IMR-90 (cell line): ENCODE data around the gene C1QTNF7. TPM values are rescaled to one million over a fixed set of nuclear protein-coding genes. Genes with fewer than 3 reads are reported as not detected.

Source experiments
- ATAC-seq: fragments of 200-7000 bp; cut with Tn5 transposase; 2 replicates; pipeline ENCODE4 v1.9.1; 2020; ENCODE audit warnings: low read depth, mild to moderate bottlenecking, moderate library complexity
- BruUV-seq: library from RNA; stranded (reverse); fragments of 400-500 nt; replicated peaks from 2 replicates; lab custom pipeline; 2021; lab: Mats Ljungman, UMichigan
- CTCF ChIA-PET: fragments of 300-600 bp; formaldehyde crosslinking; extraction: SDS; loops from one replicate; lab custom pipeline; 2021; ENCODE audit warnings: antibody characterized with exemption; lab: Yijun Ruan, JAX
- POLR2A ChIA-PET: fragments of 300-600 bp; sonication (Branson Sonifier 250); formaldehyde crosslinking; loops from one replicate; lab custom pipeline; 2022; ENCODE audit warnings: antibody characterized with exemption; ENCODE audit not compliant: unreplicated experiment; lab: Charles Lee
- DNase-seq: peaks from one replicate; pipeline ENCODE4 v3.0.0; 2013
- H2AFZ ChIP-seq: replicated peaks from 2 replicates; pipeline ENCODE3; 2013; ENCODE audit warnings: low read length, mild to moderate bottlenecking; ENCODE audit not compliant: poor library complexity
- H2AK5ac ChIP-seq: 2 replicates; pipeline ENCODE4 v1.6.1; 2013; ENCODE audit warnings: low read depth, low read length, inconsistent platforms
- H2AK9ac ChIP-seq: replicated peaks from 2 replicates; pipeline ENCODE3; 2013; ENCODE audit warnings: mild to moderate bottlenecking, low read depth, low read length, moderate library complexity; ENCODE audit not compliant: poor library complexity
- H2BK120ac ChIP-seq: 2 replicates; pipeline ENCODE4 v1.6.1; 2013; ENCODE audit warnings: low read depth, low read length, inconsistent platforms
- H2BK15ac ChIP-seq: 3 replicates; pipeline ENCODE4 v1.6.1; 2013; ENCODE audit warnings: low read depth, low read length, inconsistent platforms
- H2BK20ac ChIP-seq: 2 replicates; pipeline ENCODE4 v1.6.1; 2013; ENCODE audit warnings: low read depth, mild to moderate bottlenecking, inconsistent platforms, low read length, moderate library complexity
- H2BK5ac ChIP-seq: 2 replicates; pipeline ENCODE4 v1.6.1; 2013; ENCODE audit warnings: mild to moderate bottlenecking, low read depth, low read length, inconsistent platforms; ENCODE audit not compliant: poor library complexity, severe bottlenecking
- H3K14ac ChIP-seq: replicated peaks from 2 replicates; pipeline ENCODE4 v1.6.1; 2013; ENCODE audit warnings: low read depth, low read length, inconsistent platforms
- H3K18ac ChIP-seq: 2 replicates; pipeline ENCODE4 v1.6.1; 2013; ENCODE audit warnings: low read depth, low read length, control low read depth
- H3K23ac ChIP-seq: 2 replicates; pipeline ENCODE4 v1.6.1; 2013; ENCODE audit warnings: low read depth, low read length, inconsistent platforms
- H3K27ac ChIP-seq: 2 replicates; pipeline ENCODE4 v1.5.1; 2013; ENCODE audit warnings: mild to moderate bottlenecking, control low read depth, low read length; ENCODE audit not compliant: insufficient read depth
- H3K27me3 ChIP-seq: 2 replicates; pipeline ENCODE4 v1.6.1; 2013; ENCODE audit warnings: low read length; ENCODE audit not compliant: control insufficient read depth, insufficient read depth
- H3K36me3 ChIP-seq: 2 replicates; pipeline ENCODE4 v1.6.1; 2013; ENCODE audit warnings: low read length, mixed read lengths; ENCODE audit not compliant: control insufficient read depth, insufficient read depth
- H3K4ac ChIP-seq: 2 replicates; pipeline ENCODE4 v1.6.1; 2013; ENCODE audit warnings: low read depth, low read length, inconsistent platforms
- H3K4me1 ChIP-seq: 2 replicates; pipeline ENCODE4 v1.6.1; 2013; ENCODE audit warnings: low read length, mixed read lengths; ENCODE audit not compliant: control insufficient read depth, insufficient read depth
- H3K4me2 ChIP-seq: 2 replicates; pipeline ENCODE4 v1.6.1; 2013; ENCODE audit warnings: low read depth, mild to moderate bottlenecking, control low read depth, low read length, moderate library complexity
- H3K4me3 ChIP-seq: 2 replicates; pipeline ENCODE4 v1.5.1; 2013; ENCODE audit warnings: low read depth, mild to moderate bottlenecking, control low read depth, low read length, moderate library complexity; ENCODE audit not compliant: insufficient read depth
- H3K56ac ChIP-seq: 2 replicates; pipeline ENCODE4 v1.6.1; 2013; ENCODE audit warnings: low read length, inconsistent platforms; ENCODE audit not compliant: insufficient read depth; ENCODE audit errors: extremely low read depth
- H3K79me1 ChIP-seq, 2 experiments: 2 replicates each; pipeline ENCODE4 v1.6.1; 2013; ENCODE audit warnings: low read length in 2 of 2, inconsistent platforms in 1 of 2, low read depth in 1 of 2
- H3K9ac ChIP-seq: 2 replicates; pipeline ENCODE4 v1.6.1; 2013; ENCODE audit warnings: low read depth, low read length, control low read depth
- H3K9me1 ChIP-seq: 2 replicates; pipeline ENCODE4 v1.6.1; 2013; ENCODE audit warnings: low read length, inconsistent platforms; ENCODE audit not compliant: insufficient read depth
- H3K9me3 ChIP-seq: 2 replicates; pipeline ENCODE4 v1.6.1; 2013; ENCODE audit warnings: low read length; ENCODE audit not compliant: control insufficient read depth, insufficient read depth
- H4K20me1 ChIP-seq: 2 replicates; pipeline ENCODE4 v1.6.1; 2013; ENCODE audit warnings: low read length, inconsistent platforms; ENCODE audit not compliant: insufficient read depth
- H4K5ac ChIP-seq: 2 replicates; pipeline ENCODE4 v1.6.1; 2013; ENCODE audit warnings: mild to moderate bottlenecking, low read depth, low read length, control low read depth
- H4K8ac ChIP-seq, 2 experiments: 2 replicates each; pipeline ENCODE4 v1.6.1; 2013; ENCODE audit warnings: low read depth in 2 of 2, low read length in 2 of 2, control low read depth in 1 of 2, inconsistent platforms in 1 of 2
- H4K91ac ChIP-seq: 2 replicates; pipeline ENCODE4 v1.6.1; 2013; ENCODE audit warnings: low read depth, low read length, inconsistent platforms; ENCODE audit not compliant: insufficient read depth
- BHLHE40 ChIP-seq: fragments of 150-350 bp; IDR thresholded peaks from 2 replicates; pipeline ENCODE4 v1.6.1; 2016; ENCODE audit warnings: mild to moderate bottlenecking, low read depth, low read length
- CEBPB ChIP-seq: IDR thresholded peaks from 2 replicates; pipeline ENCODE4 v1.6.1; 2012; ENCODE audit warnings: low read depth, low read length, improper control_type of control experiment
- CTCF ChIP-seq: conservative IDR thresholded peaks from 2 replicates; pipeline ENCODE4 v1.5.1; 2012; ENCODE audit warnings: mild to moderate bottlenecking, low read depth, low read length, improper control_type of control experiment
- MAFK ChIP-seq: IDR thresholded peaks from 2 replicates; pipeline ENCODE4 v1.6.1; 2012; ENCODE audit warnings: low read depth, low read length, improper control_type of control experiment
- MXI1 ChIP-seq: IDR thresholded peaks from 2 replicates; pipeline ENCODE4 v1.6.1; 2012; ENCODE audit warnings: low read depth, mild to moderate bottlenecking, low read length, moderate library complexity, borderline replicate concordance
- NFE2L2 ChIP-seq: fragments of 150-350 bp; IDR thresholded peaks from 2 replicates; pipeline ENCODE4 v1.6.1; 2016; ENCODE audit warnings: low read depth, mild to moderate bottlenecking, low read length
- RCOR1 ChIP-seq: IDR thresholded peaks from 2 replicates; pipeline ENCODE4 v1.6.1; 2012; ENCODE audit warnings: mild to moderate bottlenecking, low read length, improper control_type of control experiment; ENCODE audit not compliant: insufficient replicate concordance
- RFX5 ChIP-seq: IDR thresholded peaks from 2 replicates; pipeline ENCODE4 v1.8.0; 2012; ENCODE audit warnings: low read depth, mild to moderate bottlenecking, low read length, moderate library complexity
- USF2 ChIP-seq: fragments of 150-350 bp; IDR thresholded peaks from 2 replicates; pipeline ENCODE4 v1.6.1; 2017; ENCODE audit warnings: mild to moderate bottlenecking, antibody characterized with exemption, low read length, low read depth
- WGBS, 2 experiments: methylation state at CpG; one replicate each; pipeline versions ENCODE4 v1.1.5 to v1.1.7; 2013; ENCODE audit warnings: missing lambda C conversion rate in 2 of 2; ENCODE audit not compliant: insufficient read length in 1 of 2; ENCODE audit errors: extremely low coverage in 2 of 2; 5-methylcytosine and 5-hydroxymethylcytosine counted together
- dilution Hi-C: fragments of 300-500 bp; cut with HindIII; formaldehyde crosslinking; loops from one replicate; pipeline ENCODE4 v1.14.3; 2018; ENCODE audit warnings: low sequenced_read_pairs; ENCODE audit not compliant: unreplicated experiment
- in situ Hi-C: fragments of 300-500 bp; cut with MboI; formaldehyde crosslinking; loops from 3 replicates; pipeline ENCODE4 v1.14.3; 2019; ENCODE audit warnings: low sequenced_read_pairs, inconsistent platforms, mixed read lengths
- intact Hi-C: fragments of 100-400 bp; cut with micrococcal nuclease; formaldehyde crosslinking; loops from 2 replicates; pipeline ENCODE4 v1.10.0; 2022
- polyA plus RNA-seq, 3 experiments: library from polyadenylated mRNA; depleted of rRNA; stranded (reverse); fragments of >200 nt; gene quantifications; 2 replicates each; pipeline ENCODE4 v1.2.3, GENCODE V29; 2012; ENCODE audit warnings: low replicate concordance in 1 of 3
- total RNA-seq: library from RNA; depleted of rRNA; stranded (reverse); fragments of >200 nt; gene quantifications from 2 replicates; pipeline ENCODE4 v1.2.3, GENCODE V29; 2012

The C1QTNF7 gene
- total and polyA plus RNA-seq, 2 of the 4 experiments (the other 2 are of a cell fraction) = 0.12 to 0.18 TPM

- in situ Hi-C loops (no loop called here), dilution Hi-C loops (no loop called here), intact Hi-C loops (no loop called here)
- Histone ChIP-seq H3K23ac (no peak overlapping the region), H3K9me3 (no peaks in the 10 kb centered on the region), H3K56ac (no peak overlapping the region), H2AK5ac (peak overlapping the region; percentile 33; the same call in 1 of the 2 replicates), H3K27me3 (peaks cover 4% of the 10 kb centered on the region; the same call in 1 of the 2 replicates), H3K4me1 (peaks cover 22% of the 10 kb centered on the region), H2BK20ac (0 out of 2 replicates have a peak overlapping the region, but pooled peaks have one; percentile 8), H2BK15ac (no peak overlapping the region), H2BK120ac (no peak overlapping the region), H2BK5ac (no peak overlapping the region), H3K4ac (no peak overlapping the region), H4K91ac (no peak overlapping the region), H4K20me1 (no peaks in the 10 kb centered on the region), H4K5ac (no peak overlapping the region; the same call in 1 of the 2 replicates), H3K4me3 (no peak overlapping the region), H3K14ac (0 out of 2 replicates have a peak overlapping the region, but pooled peaks have one; percentile 8), H3K9me1 (peaks cover 12% of the 10 kb centered on the region), H3K4me2 (no peak overlapping the region), H3K27ac (no peak overlapping the region), H4K8ac (no peak overlapping the region), H3K36me3 (no peaks in the 10 kb centered on the region), H2AK9ac (no peak overlapping the region), H3K18ac (no peak overlapping the region), H3K79me1 (no peaks in the 10 kb centered on the region), H3K9ac (no peak overlapping the region), H2AFZ (no peak overlapping the region)
- BruUV-seq = no TSS peak
- ChIA-PET CTCF (no interaction called here), POLR2A (no interaction called here)
- WGBS, 2 experiments = no CpG with 5 or more reads among the region's 4 CpGs
- no peak for ATAC-seq
- TF ChIP-seq RFX5 (no peak), MAFK (no peak), USF2 (no peak), CEBPB (no peak), BHLHE40 (no peak), MXI1 (no peak), RCOR1 (no peak), CTCF (no peak), NFE2L2 (no peak)
- DNase-seq = no peak
Observed at GRCh38 chr4:15398732-15399131, 29.1 kb upstream of the C1QTNF7 start.
